Measurements from ENCODE around the gene AKAP11.

AKAP11 gene

GRCh38 chr13:42272804-42273175 is 838 bp downstream of the AKAP11 start:
- DNase-seq (ENCODE audit: low spot score): no peak

- DNase-seq (ENCODE audit: low spot score): no peak
These were observed 2.6 kb downstream of the AKAP11 start for GRCh38 chr13:42274386-42275097.

DNA sequence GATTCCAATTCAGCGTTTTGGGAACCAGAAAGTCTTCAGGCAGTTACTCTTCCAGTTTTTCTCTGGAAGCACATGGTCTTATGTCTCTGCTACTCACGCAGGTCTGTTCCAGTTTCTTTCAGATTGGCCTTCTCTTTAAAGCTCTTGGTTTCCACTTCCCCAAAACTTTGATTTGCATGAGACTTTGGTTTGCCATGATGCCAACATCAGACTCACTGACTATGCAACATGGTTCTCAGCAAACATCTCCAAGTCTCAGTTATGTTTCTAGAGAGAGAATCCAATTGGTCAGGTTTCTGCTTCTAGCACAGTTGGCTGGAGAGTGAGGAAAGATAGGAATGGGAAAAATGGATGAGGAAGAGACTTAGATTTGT is 3.1 kb downstream of the AKAP11 start:
- no peak for DNase-seq (ENCODE audit: low spot score)

- DNase-seq (ENCODE audit: low spot score): peak; percentile 57
These were observed 3.6 kb downstream of the AKAP11 start for GRCh38 chr13:42275506-42275905.

DNA sequence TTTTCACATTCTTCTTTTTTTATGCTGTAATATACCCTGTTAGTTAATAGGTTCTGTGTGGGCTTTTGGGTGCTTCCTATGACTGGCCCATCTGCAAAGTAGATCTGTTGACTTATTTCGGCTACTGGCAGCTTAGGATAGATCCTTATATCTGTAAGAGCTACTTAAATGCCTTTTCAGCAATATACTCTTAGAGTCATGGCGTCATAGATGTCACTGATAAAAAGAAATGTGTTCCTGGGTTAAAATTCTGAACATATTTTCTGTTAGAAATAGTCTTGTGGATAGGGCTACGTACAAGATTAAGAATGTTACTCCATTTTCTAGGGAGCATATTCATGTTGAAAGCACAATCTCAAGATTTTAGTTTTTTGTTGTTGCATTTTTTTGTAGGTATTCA is 4.7 kb downstream of the AKAP11 start:
- DNase-seq (ENCODE audit: low spot score): no peak

GRCh38 chr13:42277618-42278276 is 5.8 kb downstream of the AKAP11 start:
- DNase-seq (ENCODE audit: low spot score): peak; percentile 43

DNA sequence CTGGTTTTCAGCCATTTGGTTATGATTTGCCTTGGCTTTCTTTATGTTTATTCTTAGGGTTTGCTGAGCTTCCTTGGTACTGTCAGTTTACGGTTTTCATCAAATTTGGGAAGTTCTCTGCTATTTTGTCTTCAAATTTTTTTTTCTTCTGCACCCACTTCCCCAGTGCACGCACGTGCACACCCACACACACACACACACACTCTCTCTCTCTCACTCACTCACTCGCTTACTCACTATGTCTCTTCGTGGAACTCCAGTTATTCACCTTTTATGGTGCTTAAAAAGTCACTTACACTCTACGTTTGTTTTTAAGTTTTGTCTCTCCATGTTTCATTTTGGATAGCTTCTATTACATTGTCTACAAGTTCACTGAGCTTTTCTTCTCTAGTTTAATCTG is 7.1 kb downstream of the AKAP11 start:
- DNase-seq (ENCODE audit: low spot score): peak; percentile 21

- no peak for DNase-seq (ENCODE audit: low spot score)
These were observed 8.0 kb downstream of the AKAP11 start for GRCh38 chr13:42279986-42280385.

DNA sequence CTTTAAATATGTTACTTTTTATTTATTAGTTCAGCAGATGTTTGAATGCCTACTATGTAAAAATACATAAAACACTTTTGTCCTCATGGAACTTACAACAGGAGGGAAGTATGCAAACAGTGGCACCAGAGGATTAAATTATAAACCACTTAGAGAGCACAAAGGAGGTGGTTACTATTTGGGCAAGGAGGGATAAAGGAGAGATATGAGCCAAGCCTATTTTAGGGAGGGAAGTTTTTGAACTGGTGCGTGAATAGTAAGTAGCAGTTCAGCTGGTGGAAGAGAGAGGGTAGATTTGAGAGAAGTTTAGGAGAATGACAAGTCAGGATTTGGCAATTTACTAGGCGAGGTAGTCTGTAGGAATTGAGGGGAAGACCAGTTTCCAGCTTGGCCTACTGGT is 8.6 kb downstream of the AKAP11 start:
- DNase-seq (ENCODE audit: low spot score): no peak

- no peak for DNase-seq (ENCODE audit: low spot score)
These were observed 11.6 kb downstream of the AKAP11 start for GRCh38 chr13:42283574-42283973.

DNA sequence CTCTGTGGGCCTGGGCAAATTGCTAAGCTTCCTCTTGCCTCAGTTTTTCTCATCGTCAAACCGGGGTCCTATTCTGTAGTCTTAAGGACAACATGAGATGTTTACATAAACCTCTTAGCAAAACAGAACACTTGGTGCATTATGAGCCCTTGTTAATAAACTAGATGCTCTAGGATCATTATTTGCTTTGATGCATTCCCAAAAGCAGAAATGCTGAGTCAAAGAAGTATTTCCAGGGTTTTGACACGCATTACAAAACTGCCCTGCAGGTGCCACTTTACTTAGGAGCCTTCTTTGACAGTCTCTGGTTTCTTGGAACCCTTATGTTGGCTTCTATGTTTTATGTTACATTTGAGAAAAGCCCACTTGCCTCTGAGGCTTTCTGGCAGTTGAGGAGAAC is 12.1 kb downstream of the AKAP11 start:
- no peak for DNase-seq (ENCODE audit: low spot score)

DNA sequence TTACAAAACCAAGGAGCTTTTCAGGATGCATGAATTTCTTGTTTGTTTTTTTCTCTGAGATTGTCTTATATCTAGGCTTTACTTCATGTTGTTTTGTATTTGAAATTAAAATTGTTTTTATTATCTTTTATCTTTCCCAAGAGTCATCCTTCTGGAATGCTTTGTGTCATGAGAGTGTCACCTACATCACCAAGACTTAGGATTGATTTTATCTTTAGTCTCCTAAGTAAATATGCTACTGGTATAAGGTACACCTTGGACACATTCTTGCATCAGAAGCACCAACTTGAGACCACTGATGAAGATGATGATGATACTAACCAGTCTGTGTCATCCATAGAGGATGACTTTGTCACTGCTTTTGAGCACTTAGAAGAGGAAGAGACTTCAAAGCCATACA is 26.4 kb downstream of the AKAP11 start:
- no peak for DNase-seq (ENCODE audit: low spot score)

- no peak for DNase-seq (ENCODE audit: low spot score)
These were observed 33.6 kb downstream of the AKAP11 start for GRCh38 chr13:42305503-42305902.

GRCh38 chr13:42307461-42307860 is 35.5 kb downstream of the AKAP11 start:
- no peak for DNase-seq (ENCODE audit: low spot score)

DNA sequence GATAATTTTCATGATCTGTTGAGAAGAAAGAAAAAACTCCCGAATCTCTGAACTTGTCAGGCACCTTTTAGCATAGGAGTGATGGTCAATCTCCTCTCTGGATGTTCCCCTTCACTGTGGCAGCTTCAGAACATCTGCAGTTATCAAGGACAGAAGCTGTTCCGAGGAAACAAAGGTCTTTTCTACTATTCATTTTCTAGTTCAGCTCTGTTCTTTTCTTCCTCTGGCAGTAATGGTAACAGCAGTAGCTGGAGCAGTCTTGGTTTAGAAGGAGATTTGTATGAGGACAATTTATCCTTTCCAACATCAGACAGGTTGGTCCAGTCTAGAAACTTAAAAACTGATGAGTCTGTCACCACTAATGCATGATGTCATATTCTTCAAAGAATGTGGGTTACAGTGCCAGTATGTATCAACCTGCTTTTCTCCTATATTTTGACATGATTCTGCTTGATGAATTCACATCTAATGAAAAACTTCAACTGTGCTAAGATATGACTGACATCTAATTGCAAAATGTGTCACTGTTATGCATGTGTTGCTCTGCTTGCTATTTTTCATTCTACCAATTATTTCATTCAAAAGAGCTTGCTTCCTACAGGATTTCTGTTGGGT is 41.0 kb downstream of the AKAP11 start:
- DNase-seq (ENCODE audit: low spot score): no peak

DNA sequence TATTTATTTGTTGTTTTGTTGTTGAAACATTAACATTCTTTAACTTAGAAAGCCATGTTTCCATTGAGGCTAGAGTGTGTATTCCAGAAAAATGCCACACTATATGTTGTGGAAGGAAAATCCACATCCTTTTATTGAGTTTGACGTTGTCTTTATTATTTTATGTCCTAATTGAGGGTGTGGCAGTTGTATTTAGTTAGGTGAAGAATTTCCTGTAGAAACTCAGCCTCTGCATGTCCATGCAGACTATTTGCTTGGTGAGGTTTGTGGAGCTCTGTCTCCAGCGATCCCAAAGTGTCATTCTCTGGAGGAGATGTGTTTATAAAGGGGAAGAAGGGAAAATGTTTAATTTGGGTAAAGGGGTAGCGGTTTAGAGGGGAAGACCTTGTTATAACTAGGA is 46.6 kb downstream of the AKAP11 start:
- no peak for DNase-seq (ENCODE audit: low spot score)

- no peak for DNase-seq (ENCODE audit: low spot score)
These were observed 48.4 kb downstream of the AKAP11 start for GRCh38 chr13:42320375-42320787.

- DNase-seq (ENCODE audit: low spot score): no peak
These were observed 50.9 kb downstream of the AKAP11 start for GRCh38 chr13:42322806-42323205.

GRCh38 chr13:42324704-42325103 is 52.8 kb downstream of the AKAP11 start:
- DNase-seq (ENCODE audit: low spot score): no peak

DNA sequence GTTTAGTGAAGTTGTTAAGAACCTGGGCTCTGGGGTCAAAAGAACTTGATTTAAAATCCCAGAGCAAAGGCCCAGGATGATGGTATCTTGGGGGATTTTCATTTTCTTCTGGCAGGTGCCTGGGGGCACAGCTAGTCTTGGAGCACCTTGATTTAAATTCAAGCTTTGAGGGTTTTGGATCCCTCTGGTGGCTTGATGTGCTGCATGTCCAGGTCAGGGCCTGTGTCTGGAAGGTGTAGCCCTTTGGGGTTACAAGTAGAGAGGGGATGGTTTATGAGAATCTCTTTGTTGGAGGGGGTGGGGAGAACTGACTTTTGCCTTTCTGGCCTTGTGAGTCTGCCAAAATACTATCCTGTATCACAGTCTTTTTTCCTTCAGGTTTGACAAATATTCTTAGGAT is 55.8 kb downstream of the AKAP11 start:
- DNase-seq (ENCODE audit: low spot score): no peak

DNA sequence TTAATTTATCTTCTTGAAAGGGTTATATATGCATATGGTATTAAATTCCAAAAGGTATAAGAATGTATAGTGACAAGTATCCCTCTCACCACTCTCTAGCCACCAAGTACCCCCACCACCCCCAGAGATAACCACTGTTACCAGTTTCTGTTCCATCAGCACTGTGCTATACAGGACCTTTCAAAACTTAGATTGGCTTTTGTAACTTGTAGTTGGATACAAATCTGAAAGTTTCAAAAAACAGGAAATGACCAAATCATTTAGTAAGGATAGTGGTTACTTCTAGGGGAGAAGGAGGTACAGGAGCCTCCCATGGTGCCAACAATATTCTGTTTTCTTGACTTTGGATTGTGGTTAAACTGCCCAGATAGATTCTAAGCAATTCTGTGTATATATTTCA is 56.7 kb downstream of the AKAP11 start:
- peak; percentile 17 for DNase-seq (ENCODE audit: low spot score)

- no peak for DNase-seq (ENCODE audit: low spot score)
These were observed 57.3 kb downstream of the AKAP11 start for GRCh38 chr13:42329239-42329638.

- no peak for DNase-seq (ENCODE audit: low spot score)
These were observed 59.1 kb downstream of the AKAP11 start for GRCh38 chr13:42331009-42331408.

All from activated CD4-positive, alpha-beta T cell treated with anti-CD3 and anti-CD28 coated beads, Interleukin-2, Interleukin-4, amounts not matched to agents 100 ng/mL and 50 ng/mL, durations not matched to agents 16 hours and 8 hours (primary cell).